Osteocyte (in vitro differentiated cells): ENCODE measurements around the gene IGFN1. TPM values are rescaled to one million over a fixed set of nuclear protein-coding genes. Genes with fewer than 3 reads are reported as not detected.

Source experiments
- DNase-seq: peaks from one replicate; pipeline ENCODE4 v3.0.0; 2021; ENCODE audit warnings: mixed read lengths; ENCODE audit not compliant: unreplicated experiment; ENCODE audit errors: extremely low spot score
- H3K27ac Mint-ChIP-seq: one replicate; pipeline ENCODE4 v1.8.0; 2021; ENCODE audit warnings: mild to moderate bottlenecking, mixed read lengths; ENCODE audit not compliant: unreplicated experiment
- H3K27me3 Mint-ChIP-seq: one replicate; pipeline ENCODE4 v1.8.0; 2021; ENCODE audit warnings: mixed read lengths; ENCODE audit not compliant: unreplicated experiment
- H3K36me3 Mint-ChIP-seq: one replicate; pipeline ENCODE4 v1.8.0; 2021; ENCODE audit warnings: mixed read lengths; ENCODE audit not compliant: unreplicated experiment
- H3K4me1 Mint-ChIP-seq: one replicate; pipeline ENCODE4 v1.8.0; 2021; ENCODE audit warnings: mixed read lengths; ENCODE audit not compliant: unreplicated experiment
- H3K4me3 Mint-ChIP-seq: one replicate; pipeline ENCODE4 v1.8.0; 2021; ENCODE audit warnings: mild to moderate bottlenecking, moderate library complexity, mixed read lengths; ENCODE audit not compliant: unreplicated experiment
- H3K9me3 Mint-ChIP-seq: one replicate; pipeline ENCODE4 v1.8.0; 2021; ENCODE audit warnings: mixed read lengths; ENCODE audit not compliant: unreplicated experiment
- CTCF ChIP-seq: fragments of 200-600 bp; sonication (generic); IDR thresholded peaks from 2 replicates; pipeline ENCODE4 v1.5.0; 2021; ENCODE audit warnings: antibody characterized with exemption, mild to moderate bottlenecking, moderate library complexity
- total RNA-seq: library from RNA; stranded (reverse); gene quantifications from 2 replicates; pipeline ENCODE4 v1.2.1, GENCODE V29; 2021

The IGFN1 gene
- total RNA-seq, 1 donor from 2014 or later = 3.8 TPM

- H3K27me3 Mint-ChIP-seq = peaks cover 30% of the 10 kb centered on the region
- no peak overlapping the region for H3K27ac Mint-ChIP-seq
- no peaks in the 10 kb centered on the region for H3K9me3 Mint-ChIP-seq
- TF ChIP-seq CTCF = no peak
- DNase-seq = peak; percentile 74
- no peaks in the 10 kb centered on the region for H3K36me3 Mint-ChIP-seq
- no peaks in the 10 kb centered on the region for H3K4me1 Mint-ChIP-seq
- H3K4me3 Mint-ChIP-seq = no peak overlapping the region
These were observed 25.9 kb downstream of the IGFN1 start for GRCh38 chr1:201216395-201217085.

GRCh38 chr1:201217146-201217545, 26.5 kb downstream of the IGFN1 start:
- peak; percentile 77 for DNase-seq
- H3K4me3 Mint-ChIP-seq = no peak overlapping the region
- peaks cover 25% of the 10 kb centered on the region for H3K27me3 Mint-ChIP-seq
- no peaks in the 10 kb centered on the region for H3K9me3 Mint-ChIP-seq
- H3K4me1 Mint-ChIP-seq = no peaks in the 10 kb centered on the region
- H3K36me3 Mint-ChIP-seq = no peaks in the 10 kb centered on the region
- H3K27ac Mint-ChIP-seq = no peak overlapping the region
- no peak for TF ChIP-seq CTCF

- Mint-ChIP-seq H3K27me3 (peaks cover 20% of the 10 kb centered on the region), H3K36me3 (no peaks in the 10 kb centered on the region), H3K9me3 (no peaks in the 10 kb centered on the region), H3K4me3 (no peak overlapping the region), H3K27ac (no peak overlapping the region), H3K4me1 (no peaks in the 10 kb centered on the region)
- DNase-seq = no peak
- no peak for TF ChIP-seq CTCF
These were observed 27.2 kb downstream of the IGFN1 start for GRCh38 chr1:201217851-201218250.

GRCh38 chr1:201218409-201218808, 27.8 kb downstream of the IGFN1 start:
- H3K27ac Mint-ChIP-seq = no peak overlapping the region

More at GRCh38 chr1:201218409-201218808, 27.8 kb downstream of the IGFN1 start:
- Mint-ChIP-seq H3K4me1 (no peaks in the 10 kb centered on the region), H3K4me3 (no peak overlapping the region), H3K9me3 (no peaks in the 10 kb centered on the region), H3K27me3 (peaks cover 15% of the 10 kb centered on the region), H3K36me3 (no peaks in the 10 kb centered on the region)
- DNase-seq = peak; percentile 73
- no peak for TF ChIP-seq CTCF
